ENCODE results near the gene LGALS9. TPM values are rescaled to one million over a fixed set of nuclear protein-coding genes. Genes with fewer than 3 reads are reported as not detected.
"Not testable (repeated sequence)": the region's sequence is repeated elsewhere in the genome, so short reads cannot be mapped to it uniquely, and the experiment has no call there.

The LGALS9 gene
- total and polyA plus RNA-seq, 9 of the 15 experiments (the other 6 are each of a cell fraction or from before 2014, with no cell fraction given) = 0.45 to 6.9 (median 2.8) TPM

- intact Hi-C loops (cut with micrococcal nuclease) = no loop called here
- Histone ChIP-seq H3K4me3 (no peak overlapping the region), H3K4me2 (ENCODE audit: insufficient read depth, low read length) (no peak overlapping the region), H3K9me1 (ENCODE audit: control insufficient read depth, insufficient read depth, low read length) (no peaks in the 10 kb centered on the region), H3K27ac (ENCODE audit: extremely low read depth, low read depth, low read length) (no peak overlapping the region), H3K9me3 (replicated peaks; ENCODE audit: control insufficient read depth, insufficient read depth, low read depth, low read length) (no peaks in the 10 kb centered on the region), H3K4me1 (replicated peaks in 1 of 2; ENCODE audit: control insufficient read depth in 2 of 2, insufficient read depth in 2 of 2, low read length in 2 of 2) (peaks cover 9 to 20% of the 10 kb centered on the region in 2 experiments; a peak in 4 of 5 replicates), H3K9ac (ENCODE audit: insufficient read depth in 1 of 2, low read depth in 2 of 2, low read length in 2 of 2) (peak overlapping the region in 1 of 2 experiments; percentile 58; a peak in 1 of 4 replicates), H3K36me3 (ENCODE audit: control insufficient read depth, insufficient read depth, low read length) (no peaks in the 10 kb centered on the region), H4K20me1 (replicated peaks; ENCODE audit: control insufficient read depth, insufficient read depth, low read length) (no peaks in the 10 kb centered on the region), H3K27me3 (ENCODE audit: control insufficient read depth in 2 of 2, insufficient read depth in 2 of 2, low read length in 2 of 2) (no peaks in the 10 kb centered on the region), H2AFZ (ENCODE audit: low read depth, low read length) (no peak overlapping the region), H3K79me2 (ENCODE audit: control insufficient read depth, insufficient read depth, low read length) (no peaks in the 10 kb centered on the region)
- DNase-seq (ENCODE audit: extremely low read depth in 1 of 4, low spot score in 3 of 4) (no peak), ATAC-seq (no peak), FAIRE-seq (no peak)
- 68% methylated on average over 9 of the region's 9 CpGs for WGBS (ENCODE audit: insufficient coverage, low coverage, missing lambda C conversion rate)
- BruUV-seq (replicated peaks) = no TSS peak
- TF ChIP-seq ATF6 (CRISPR knock-in tag; IDR thresholded peaks at IDR 0.05) (no peak), ZNF3 (CRISPR knock-in tag; IDR thresholded peaks at IDR 0.05) (no peak), ZC3H4 (CRISPR knock-in tag; IDR thresholded peaks at IDR 0.05; ENCODE audit: borderline replicate concordance) (no peak), LARP7 (IDR thresholded peaks at IDR 0.05) (no peak), POLR2AphosphoS2 (IDR thresholded peaks at IDR 0.05; ENCODE audit: low read length) (no peak)
- in situ Hi-C loops (cut with MboI) = no loop called here
- ChIA-PET POLR2A (no interaction called here), CTCF (ENCODE audit: low intra/inter-chr PET ratio) (no interaction called here)
Measured at GRCh38 chr17:27644586-27644985, 13.6 kb downstream of the LGALS9 start.

- H3K9me1 ChIP-seq (ENCODE audit: control insufficient read depth, insufficient read depth, low read length); H3K36me3 ChIP-seq (ENCODE audit: control insufficient read depth, insufficient read depth, low read length); in situ Hi-C loops (cut with MboI); BruUV-seq (replicated peaks); H4K20me1 ChIP-seq (replicated peaks; ENCODE audit: control insufficient read depth, insufficient read depth, low read length); H3K9ac ChIP-seq (ENCODE audit: insufficient read depth in 1 of 2, low read depth in 2 of 2, low read length in 2 of 2); H3K4me2 ChIP-seq (ENCODE audit: insufficient read depth, low read length); H3K9me3 ChIP-seq (replicated peaks; ENCODE audit: control insufficient read depth, insufficient read depth, low read depth, low read length); H3K4me3 ChIP-seq; H3K79me2 ChIP-seq (ENCODE audit: control insufficient read depth, insufficient read depth, low read length); H3K27ac ChIP-seq (ENCODE audit: extremely low read depth, low read depth, low read length); H3K27me3 ChIP-seq (ENCODE audit: control insufficient read depth in 2 of 2, insufficient read depth in 2 of 2, low read length in 2 of 2); DNase-seq (ENCODE audit: extremely low read depth in 1 of 4, low spot score in 3 of 4); H2AFZ ChIP-seq (ENCODE audit: low read depth, low read length); CTCF ChIA-PET (ENCODE audit: low intra/inter-chr PET ratio); intact Hi-C loops (cut with micrococcal nuclease): not testable (repeated sequence)
- H3K4me1 ChIP-seq (replicated peaks in 1 of 2; ENCODE audit: control insufficient read depth in 2 of 2, insufficient read depth in 2 of 2, low read length in 2 of 2) = peaks cover 9 to 21% of the 10 kb centered on the region in 2 experiments; a peak in 4 of 5 replicates
- peak; percentile 80 for FAIRE-seq
- POLR2A ChIA-PET = interaction anchor here (1.5 kb wide), 1 partner anchor 555 kb away, joined by 3 read pairs; no protein-coding TSS in a partner anchor
- 43% methylated on average over 3 of the region's 10 CpGs for WGBS (ENCODE audit: insufficient coverage, low coverage, missing lambda C conversion rate)
- peak; percentile 85 for ATAC-seq
Measured at GRCh38 chr17:27645621-27646020, 14.6 kb downstream of the LGALS9 start.
